B cell (primary cell): ENCODE measurements around the gene CRYBA1. TPM values are rescaled to one million over a fixed set of nuclear protein-coding genes. Genes with fewer than 3 reads are reported as not detected.
"Not testable (repeated sequence)": the region's sequence is repeated elsewhere in the genome, so short reads cannot be mapped to it uniquely, and the experiment has no call there.

Experiments
- ATAC-seq: fragments of 200-7000 bp; cut with Tn5 transposase; one replicate; pipeline ENCODE4 v1.10.0; 2021; ENCODE audit warnings: low read depth, mild to moderate bottlenecking, moderate number of reproducible peaks, moderate library complexity
- CTCF ChIA-PET: fragments of 350-600 bp; sonication (Branson Sonifier 250); formaldehyde crosslinking; loops from one replicate; lab custom pipeline; 2021; ENCODE audit warnings: antibody characterized with exemption, inconsistent platforms; lab: Charles Lee
- POLR2A ChIA-PET: fragments of 350-600 bp; sonication (Branson Sonifier 250); formaldehyde crosslinking; loops from one replicate; lab custom pipeline; 2021; ENCODE audit warnings: antibody characterized with exemption; lab: Charles Lee
- DNase-seq: peaks from one replicate; pipeline ENCODE4 v3.0.0; 2013
- H2AFZ ChIP-seq: 2 replicates; pipeline ENCODE4 v1.6.1; 2012; ENCODE audit warnings: mild to moderate bottlenecking, low read depth, low read length; ENCODE audit not compliant: insufficient read depth, poor library complexity, severe bottlenecking
- H3K27ac ChIP-seq, 2 donors: 1 replicate in 1 of 2; 2 replicates in 1 of 2; pipeline ENCODE4 v1.5.1; 2012 to 2013; ENCODE audit warnings: low read length in 2 of 2, mild to moderate bottlenecking in 2 of 2, moderate library complexity in 1 of 2
- H3K27me3 ChIP-seq, 4 experiments: fragments of 200-600 bp in 1 of 4; sonication (generic) in 1 of 4; replicated peaks in 1 of 4; 1 replicate in 2 of 4; 2 replicates in 2 of 4; pipeline versions ENCODE4 v1.6.1 to v1.7.0; 2013 to 2016; ENCODE audit warnings: low read length in 3 of 4, mild to moderate bottlenecking in 2 of 4, mixed read lengths in 1 of 4, moderate library complexity in 1 of 4; ENCODE audit not compliant: insufficient read depth in 4 of 4, control insufficient read depth in 3 of 4; ENCODE audit errors: control extremely low read depth in 1 of 4
- H3K36me3 ChIP-seq, 2 experiments: replicated peaks in 1 of 2; 1 replicate in 1 of 2; 2 replicates in 1 of 2; pipeline versions ENCODE4 v1.6.1 to v1.7.1; 2013; ENCODE audit warnings: low read length in 1 of 2; ENCODE audit not compliant: insufficient read depth in 2 of 2, control insufficient read depth in 1 of 2; ENCODE audit errors: control extremely low read depth in 1 of 2, extremely low read depth in 1 of 2
- H3K4me1 ChIP-seq, 2 donors: fragments of 200-600 bp in 1 of 2; sonication (generic) in 1 of 2; 1 replicate in 1 of 2; 2 replicates in 1 of 2; pipeline versions ENCODE4 v1.5.1 to v1.6.1; 2013 to 2017; ENCODE audit warnings: low read length in 2 of 2; ENCODE audit not compliant: control insufficient read depth in 2 of 2, insufficient read depth in 2 of 2
- H3K4me2 ChIP-seq: replicated peaks from 2 replicates; pipeline ENCODE3; 2012; ENCODE audit warnings: mild to moderate bottlenecking, low read depth, low read length; ENCODE audit not compliant: poor library complexity, severe bottlenecking
- H3K4me3 ChIP-seq, 5 experiments: fragments of 200-600 bp in 1 of 5; sonication (generic) in 1 of 5; 1 replicate in 3 of 5; 2 replicates in 2 of 5; pipeline versions ENCODE4 v1.5.1 to v1.7.0; 2011 to 2016; ENCODE audit warnings: low read length in 4 of 5, mild to moderate bottlenecking in 4 of 5, low read depth in 2 of 5, control low read depth in 1 of 5, moderate library complexity in 1 of 5; ENCODE audit not compliant: insufficient read depth in 1 of 5; ENCODE audit errors: control extremely low read depth in 1 of 5, extremely low read depth in 1 of 5
- H3K79me2 ChIP-seq: fragments of 200-600 bp; sonication (generic); one replicate; pipeline ENCODE4 v1.6.0; 2016; ENCODE audit warnings: low read length; ENCODE audit not compliant: control insufficient read depth, insufficient read depth
- H3K9ac ChIP-seq: fragments of 200-600 bp; sonication (generic); 2 replicates; pipeline ENCODE4 v1.6.1; 2017; ENCODE audit warnings: mild to moderate bottlenecking, low read length, moderate library complexity
- H3K9me3 ChIP-seq, 3 donors: one replicate each; pipeline versions ENCODE4 v1.6.1 to v1.7.1; 2013; ENCODE audit warnings: low read length in 2 of 3; ENCODE audit not compliant: control insufficient read depth in 2 of 3, insufficient read depth in 1 of 3; ENCODE audit errors: control extremely low read depth in 1 of 3
- H4K20me1 ChIP-seq: 2 replicates; pipeline ENCODE4 v1.6.0; 2012; ENCODE audit warnings: mild to moderate bottlenecking, low read length; ENCODE audit not compliant: insufficient read depth, control insufficient read depth, poor library complexity, severe bottlenecking
- H3K27ac Mint-ChIP-seq: one replicate; pipeline ENCODE4 v1.8.0; 2021; ENCODE audit warnings: mixed read lengths
- H3K27me3 Mint-ChIP-seq: one replicate; pipeline ENCODE4 v1.8.0; 2021; ENCODE audit warnings: mixed read lengths
- H3K4me1 Mint-ChIP-seq: one replicate; pipeline ENCODE4 v1.8.0; 2021; ENCODE audit warnings: mixed read lengths
- H3K4me3 Mint-ChIP-seq: one replicate; pipeline ENCODE4 v1.8.0; 2021; ENCODE audit warnings: mixed read lengths
- H3K9me3 Mint-ChIP-seq: one replicate; pipeline ENCODE4 v1.8.0; 2022; ENCODE audit warnings: mixed read lengths; ENCODE audit not compliant: insufficient read depth
- EZH2 ChIP-seq: IDR thresholded peaks from 2 replicates; pipeline ENCODE4 v1.6.1; 2012; ENCODE audit warnings: borderline replicate concordance, low read depth, mild to moderate bottlenecking, moderate library complexity, low read length; ENCODE audit not compliant: insufficient read depth, poor library complexity, severe bottlenecking
- WGBS: methylation state at CpG from one replicate; pipeline ENCODE4 v1.1.5; 2013; ENCODE audit warnings: missing lambda C conversion rate; ENCODE audit not compliant: insufficient coverage; 5-methylcytosine and 5-hydroxymethylcytosine counted together
- intact Hi-C: fragments of 100-400 bp; cut with micrococcal nuclease; formaldehyde crosslinking; loops from one replicate; pipeline ENCODE4 v1.10.0; 2022
- polyA plus RNA-seq: library from polyadenylated mRNA; depleted of rRNA; stranded (reverse); fragments of >200 nt; gene quantifications from 2 replicates; pipeline ENCODE4 v1.2.3, GENCODE V29; 2012
- total RNA-seq, 2 donors: library from RNA; stranded (reverse); fragments of 120-200 nt in 1 of 2; gene quantifications; 1 replicate in 1 of 2; 2 replicates in 1 of 2; pipeline versions ENCODE4 v1.2.3 to v1.2.4, GENCODE V29; 2013 to 2022
- TF ChIP-seq, protein P1 (sequence below): fragments of 200-600 bp; IDR thresholded peaks from one replicate; pipeline ENCODE4 v1.8.0; 2022; ENCODE audit warnings: antibody characterized with exemption, mild to moderate bottlenecking

CRYBA1 gene
- total and polyA plus RNA-seq, 2 donors (not counting 1 experiment from before 2014, with no cell fraction given): not detected

DNA sequence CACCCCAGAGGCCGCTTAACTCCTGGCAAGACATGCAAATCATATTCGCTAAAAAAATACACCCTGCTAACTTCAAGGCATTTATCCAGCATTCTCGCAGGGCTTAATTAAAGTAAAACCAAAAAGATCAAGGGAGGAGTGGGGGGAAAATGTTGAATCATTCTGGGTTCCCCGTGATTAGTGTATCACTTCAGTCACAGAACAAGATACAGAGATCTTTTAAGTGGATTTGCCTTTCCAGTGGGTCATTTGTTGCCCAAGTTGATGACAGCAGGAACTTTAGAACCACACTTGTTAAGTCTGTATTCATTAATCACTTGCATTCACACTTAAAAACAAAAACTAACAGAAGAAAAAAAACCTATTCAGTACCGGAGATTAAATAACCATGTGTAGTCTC is 17.3 kb downstream of the CRYBA1 start:
- Histone ChIP-seq H3K9me3 (no peaks in the 10 kb centered on the region), H3K9ac (no peak overlapping the region), H3K27ac (no peak overlapping the region), H3K27me3 (no peaks in the 10 kb centered on the region), H3K4me2 (no peak overlapping the region), H2AFZ (no peak overlapping the region), H3K79me2 (peaks cover 22% of the 10 kb centered on the region), H3K36me3 (peaks cover 9 to 65% of the 10 kb centered on the region in 2 experiments), H4K20me1 (peaks cover 78% of the 10 kb centered on the region), H3K4me3 (no peak overlapping the region), H3K4me1 (no peaks in the 10 kb centered on the region)
- TF ChIP-seq, protein P1, sequence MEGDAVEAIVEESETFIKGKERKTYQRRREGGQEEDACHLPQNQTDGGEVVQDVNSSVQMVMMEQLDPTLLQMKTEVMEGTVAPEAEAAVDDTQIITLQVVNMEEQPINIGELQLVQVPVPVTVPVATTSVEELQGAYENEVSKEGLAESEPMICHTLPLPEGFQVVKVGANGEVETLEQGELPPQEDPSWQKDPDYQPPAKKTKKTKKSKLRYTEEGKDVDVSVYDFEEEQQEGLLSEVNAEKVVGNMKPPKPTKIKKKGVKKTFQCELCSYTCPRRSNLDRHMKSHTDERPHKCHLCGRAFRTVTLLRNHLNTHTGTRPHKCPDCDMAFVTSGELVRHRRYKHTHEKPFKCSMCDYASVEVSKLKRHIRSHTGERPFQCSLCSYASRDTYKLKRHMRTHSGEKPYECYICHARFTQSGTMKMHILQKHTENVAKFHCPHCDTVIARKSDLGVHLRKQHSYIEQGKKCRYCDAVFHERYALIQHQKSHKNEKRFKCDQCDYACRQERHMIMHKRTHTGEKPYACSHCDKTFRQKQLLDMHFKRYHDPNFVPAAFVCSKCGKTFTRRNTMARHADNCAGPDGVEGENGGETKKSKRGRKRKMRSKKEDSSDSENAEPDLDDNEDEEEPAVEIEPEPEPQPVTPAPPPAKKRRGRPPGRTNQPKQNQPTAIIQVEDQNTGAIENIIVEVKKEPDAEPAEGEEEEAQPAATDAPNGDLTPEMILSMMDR: no peak
- TF ChIP-seq EZH2: no peak
- ChIA-PET CTCF (no interaction called here), POLR2A (no interaction called here)
- Mint-ChIP-seq H3K27ac (no peak overlapping the region), H3K4me3 (no peak overlapping the region), H3K4me1 (no peaks in the 10 kb centered on the region), H3K9me3 (no peaks in the 10 kb centered on the region), H3K27me3 (no peaks in the 10 kb centered on the region)
- WGBS: no CpG with 5 or more reads among the region's 5 CpGs
- intact Hi-C loops: no loop called here
- DNase-seq (no peak), ATAC-seq (no peak)

DNA sequence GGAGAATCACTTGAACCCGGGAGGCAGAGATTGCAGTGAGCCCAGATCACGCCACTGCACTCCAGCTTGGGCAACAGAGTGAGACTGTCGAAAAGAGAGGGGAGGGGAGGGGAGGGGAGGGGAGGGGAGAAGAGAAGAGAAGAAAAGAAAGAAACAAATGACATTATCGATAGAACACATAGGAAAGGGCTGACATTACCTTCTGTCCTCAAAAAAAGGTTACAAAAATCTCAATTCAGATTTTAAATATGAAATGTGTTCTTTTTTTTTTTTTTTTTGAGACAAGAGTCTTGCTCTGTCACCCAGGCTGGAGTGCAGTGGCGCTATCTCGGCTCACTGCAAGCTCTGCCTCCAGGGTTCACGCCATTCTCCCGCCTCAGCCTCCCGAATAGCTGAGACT is 25.3 kb downstream of the CRYBA1 start:
- H3K9ac ChIP-seq, ATAC-seq, H3K9me3 ChIP-seq, H3K27me3 ChIP-seq, intact Hi-C loops, H3K4me3 Mint-ChIP-seq, H3K27ac ChIP-seq, H3K9me3 Mint-ChIP-seq, H3K27ac Mint-ChIP-seq, H3K27me3 Mint-ChIP-seq, POLR2A ChIA-PET, H3K4me1 ChIP-seq, H3K4me2 ChIP-seq, DNase-seq, H2AFZ ChIP-seq, H3K4me3 ChIP-seq: not testable (repeated sequence)
- CTCF ChIA-PET: interaction anchor here (0.7 kb wide), 1 partner anchor 83 kb away, joined by 5 read pairs; no protein-coding TSS in a partner anchor
- Histone ChIP-seq H4K20me1 (peaks cover 94% of the 10 kb centered on the region), H3K79me2 (peaks cover 91% of the 10 kb centered on the region), H3K36me3 (peaks cover 0 to 53% of the 10 kb centered on the region in 2 experiments)
- 100% methylated on average over 4 of the region's 9 CpGs for WGBS
- peaks cover 33% of the 10 kb centered on the region for H3K4me1 Mint-ChIP-seq
